Measurements from ENCODE around the gene SPTLC3.

DNA sequence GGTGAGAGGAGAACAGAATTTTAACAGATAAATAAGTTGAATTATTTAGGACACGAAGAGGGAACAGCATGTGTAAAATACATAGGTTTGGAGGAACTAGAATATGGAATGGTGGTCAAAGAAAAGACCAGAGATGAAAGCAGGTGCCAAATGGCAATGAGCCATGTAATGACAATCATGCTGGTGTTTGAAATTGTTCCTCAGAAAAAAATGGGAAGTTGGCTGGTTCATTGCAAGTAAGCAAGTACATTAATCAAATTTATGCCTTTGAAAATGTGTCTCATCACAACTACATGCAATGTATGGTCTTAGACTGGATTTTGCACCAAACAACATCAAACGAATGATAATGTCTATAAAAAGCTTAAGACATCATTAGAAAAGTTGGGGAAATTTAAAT, 83.3 kb downstream of the SPTLC3 start:
- TF ChIP-seq, protein P1, sequence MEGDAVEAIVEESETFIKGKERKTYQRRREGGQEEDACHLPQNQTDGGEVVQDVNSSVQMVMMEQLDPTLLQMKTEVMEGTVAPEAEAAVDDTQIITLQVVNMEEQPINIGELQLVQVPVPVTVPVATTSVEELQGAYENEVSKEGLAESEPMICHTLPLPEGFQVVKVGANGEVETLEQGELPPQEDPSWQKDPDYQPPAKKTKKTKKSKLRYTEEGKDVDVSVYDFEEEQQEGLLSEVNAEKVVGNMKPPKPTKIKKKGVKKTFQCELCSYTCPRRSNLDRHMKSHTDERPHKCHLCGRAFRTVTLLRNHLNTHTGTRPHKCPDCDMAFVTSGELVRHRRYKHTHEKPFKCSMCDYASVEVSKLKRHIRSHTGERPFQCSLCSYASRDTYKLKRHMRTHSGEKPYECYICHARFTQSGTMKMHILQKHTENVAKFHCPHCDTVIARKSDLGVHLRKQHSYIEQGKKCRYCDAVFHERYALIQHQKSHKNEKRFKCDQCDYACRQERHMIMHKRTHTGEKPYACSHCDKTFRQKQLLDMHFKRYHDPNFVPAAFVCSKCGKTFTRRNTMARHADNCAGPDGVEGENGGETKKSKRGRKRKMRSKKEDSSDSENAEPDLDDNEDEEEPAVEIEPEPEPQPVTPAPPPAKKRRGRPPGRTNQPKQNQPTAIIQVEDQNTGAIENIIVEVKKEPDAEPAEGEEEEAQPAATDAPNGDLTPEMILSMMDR (IDR thresholded peaks at IDR 0.05): no peak
- TF ChIP-seq POLR2A (IDR thresholded peaks at IDR 0.05) (no peak), EP300 (IDR thresholded peaks at IDR 0.05) (no peak)
